ENCODE data around the gene SFI1. TPM values are rescaled to one million over a fixed set of nuclear protein-coding genes. Genes with fewer than 3 reads are reported as not detected.

SFI1 gene
- total and polyA plus RNA-seq, 2 donors (not counting 1 experiment from before 2014, with no cell fraction given) = 80.2 to 182 TPM

DNA sequence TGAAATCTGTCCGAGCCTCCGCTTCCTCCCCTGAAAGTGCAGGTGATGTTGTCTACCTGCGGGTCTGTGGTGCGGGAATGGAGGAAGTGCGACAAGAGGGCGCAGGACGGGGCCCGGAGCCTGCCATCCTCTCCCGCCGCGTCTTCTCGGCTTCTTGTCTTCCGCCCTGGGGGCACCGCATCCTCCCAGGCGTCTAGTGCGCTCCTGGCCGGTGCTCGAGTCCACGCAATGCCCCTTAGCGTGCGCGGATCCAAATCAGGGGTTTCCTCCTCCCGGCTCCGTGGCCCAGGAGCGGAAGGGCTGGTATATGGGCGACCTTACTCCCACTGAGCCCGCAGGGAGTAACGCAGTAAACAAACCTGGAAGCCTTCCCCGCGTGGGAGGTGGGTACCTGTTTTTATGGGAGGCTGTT, 405 bp downstream of the SFI1 start:
- ATAC-seq (ENCODE audit: low read depth) = peak; percentile 14
- Histone ChIP-seq H3K4me1 (ENCODE audit: control insufficient read depth in 2 of 2, insufficient read depth in 2 of 2, low read length in 2 of 2) (peaks cover 21 to 39% of the 10 kb centered on the region in 2 donors), H3K27ac (ENCODE audit: low read length in 2 of 2) (peak overlapping the region; percentile 83 to 85), H3K36me3 (replicated peaks in 1 of 2; ENCODE audit: control extremely low read depth in 1 of 2, control insufficient read depth in 1 of 2, extremely low read depth in 1 of 2, insufficient read depth in 2 of 2, low read length in 1 of 2) (peaks cover 0 to 10% of the 10 kb centered on the region in 2 experiments), H4K20me1 (ENCODE audit: control insufficient read depth, insufficient read depth, low read length, poor library complexity, severe bottlenecking) (peaks cover 3% of the 10 kb centered on the region), H2AFZ (ENCODE audit: insufficient read depth, low read depth, low read length, poor library complexity, severe bottlenecking) (peak overlapping the region; percentile 88), H3K4me2 (replicated peaks; ENCODE audit: low read depth, low read length, poor library complexity, severe bottlenecking) (peak overlapping the region; percentile 89), H3K79me2 (ENCODE audit: control insufficient read depth, insufficient read depth, low read length) (peaks cover 53% of the 10 kb centered on the region), H3K4me3 (ENCODE audit: control extremely low read depth in 1 of 5, extremely low read depth in 1 of 5, insufficient read depth in 1 of 5, low read depth in 2 of 5, low read length in 4 of 5) (peak overlapping the region; percentile 51 to 88 (median 80)), H3K9ac (ENCODE audit: low read length) (peak overlapping the region; percentile 76), H3K27me3 (replicated peaks in 1 of 4; ENCODE audit: control extremely low read depth in 1 of 4, control insufficient read depth in 3 of 4, insufficient read depth in 4 of 4, low read length in 3 of 4) (no peaks in the 10 kb centered on the region), H3K9me3 (ENCODE audit: control extremely low read depth in 1 of 3, control insufficient read depth in 2 of 3, insufficient read depth in 1 of 3, low read length in 2 of 3) (no peaks in the 10 kb centered on the region)
- CTCF ChIA-PET = no interaction called here
- POLR2A ChIA-PET = interaction anchor here (0.5 kb wide), 1 partner anchor 324 kb away, joined by 5 read pairs; no protein-coding TSS in a partner anchor
- Mint-ChIP-seq H3K27ac (peak overlapping the region; percentile 97), H3K9me3 (ENCODE audit: insufficient read depth) (no peaks in the 10 kb centered on the region), H3K4me3 (peak overlapping the region; percentile 97), H3K4me1 (peaks cover 36% of the 10 kb centered on the region), H3K27me3 (no peaks in the 10 kb centered on the region)
- TF ChIP-seq, protein P1, sequence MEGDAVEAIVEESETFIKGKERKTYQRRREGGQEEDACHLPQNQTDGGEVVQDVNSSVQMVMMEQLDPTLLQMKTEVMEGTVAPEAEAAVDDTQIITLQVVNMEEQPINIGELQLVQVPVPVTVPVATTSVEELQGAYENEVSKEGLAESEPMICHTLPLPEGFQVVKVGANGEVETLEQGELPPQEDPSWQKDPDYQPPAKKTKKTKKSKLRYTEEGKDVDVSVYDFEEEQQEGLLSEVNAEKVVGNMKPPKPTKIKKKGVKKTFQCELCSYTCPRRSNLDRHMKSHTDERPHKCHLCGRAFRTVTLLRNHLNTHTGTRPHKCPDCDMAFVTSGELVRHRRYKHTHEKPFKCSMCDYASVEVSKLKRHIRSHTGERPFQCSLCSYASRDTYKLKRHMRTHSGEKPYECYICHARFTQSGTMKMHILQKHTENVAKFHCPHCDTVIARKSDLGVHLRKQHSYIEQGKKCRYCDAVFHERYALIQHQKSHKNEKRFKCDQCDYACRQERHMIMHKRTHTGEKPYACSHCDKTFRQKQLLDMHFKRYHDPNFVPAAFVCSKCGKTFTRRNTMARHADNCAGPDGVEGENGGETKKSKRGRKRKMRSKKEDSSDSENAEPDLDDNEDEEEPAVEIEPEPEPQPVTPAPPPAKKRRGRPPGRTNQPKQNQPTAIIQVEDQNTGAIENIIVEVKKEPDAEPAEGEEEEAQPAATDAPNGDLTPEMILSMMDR (IDR thresholded peaks at IDR 0.05) = no peak
- no peak for TF ChIP-seq EZH2 (IDR thresholded peaks at IDR 0.05; ENCODE audit: borderline replicate concordance, insufficient read depth, low read depth, low read length, poor library complexity, severe bottlenecking)
- WGBS (ENCODE audit: insufficient coverage) = under 1% methylated on average over 28 of the region's 30 CpGs
- intact Hi-C loops (cut with micrococcal nuclease) = loop anchor here (1.0 to 10.0 kb wide), 12 partner anchors 7 to 978 kb away; partner anchors contain the start of genes DRG1, EIF4ENIF1, FBXO7 and PATZ1
- no peak for DNase-seq

DNA sequence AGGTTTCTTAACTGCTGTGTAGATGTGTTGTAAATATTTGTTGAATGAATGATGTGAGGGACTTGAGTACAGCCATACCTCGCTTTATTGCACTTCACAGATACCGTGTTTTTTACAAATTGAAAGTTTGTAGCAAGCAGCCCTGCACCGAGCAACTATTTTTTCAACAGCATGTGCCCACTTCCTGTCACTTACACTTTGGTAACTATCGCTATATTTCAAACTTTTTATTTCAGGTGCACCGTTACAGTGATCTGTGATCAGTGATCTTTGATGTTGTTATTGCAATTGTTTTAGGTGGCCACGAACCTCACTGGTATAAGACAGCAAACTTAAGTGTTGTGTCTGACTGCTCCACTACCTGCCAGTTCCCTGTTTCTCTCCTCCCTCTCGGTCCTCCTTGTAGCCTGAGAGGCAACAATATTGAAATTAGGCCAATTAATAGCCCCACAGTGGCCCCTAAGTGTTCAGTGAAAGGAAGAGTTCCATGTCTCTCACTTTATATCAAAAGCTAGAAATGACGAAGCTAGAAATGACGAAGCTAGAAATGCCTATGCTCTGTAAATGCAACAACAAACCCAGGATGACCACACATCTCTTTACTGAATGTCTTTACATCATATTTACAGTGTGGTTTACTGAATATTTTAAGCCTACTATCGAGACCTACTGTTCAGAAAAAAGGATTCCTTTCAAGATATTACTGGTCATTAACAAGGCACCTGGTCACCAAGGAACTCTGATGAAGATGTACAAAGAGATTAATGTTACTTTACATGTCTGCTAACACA, 1.0 kb downstream of the SFI1 start:
- H3K4me1 Mint-ChIP-seq = peaks cover 35% of the 10 kb centered on the region
- peak overlapping the region; percentile 97 for H3K27ac Mint-ChIP-seq
- WGBS (ENCODE audit: insufficient coverage) = no CpG with 5 or more reads among the region's 10 CpGs
- no peaks in the 10 kb centered on the region for H3K9me3 ChIP-seq (ENCODE audit: control extremely low read depth in 1 of 3, control insufficient read depth in 2 of 3, insufficient read depth in 1 of 3, low read length in 2 of 3)
- intact Hi-C loops (cut with micrococcal nuclease) = loop anchor here (1.0 to 10.0 kb wide), 9 partner anchors 8 to 977 kb away; partner anchors contain the start of genes EIF4ENIF1, FBXO7, PATZ1 and PIK3IP1
- peak overlapping the region; percentile 97 for H3K4me3 Mint-ChIP-seq
- H3K9me3 Mint-ChIP-seq (ENCODE audit: insufficient read depth) = no peaks in the 10 kb centered on the region
- DNase-seq (no peak), ATAC-seq (ENCODE audit: low read depth) (no peak)
- peaks cover 3% of the 10 kb centered on the region for H4K20me1 ChIP-seq (ENCODE audit: control insufficient read depth, insufficient read depth, low read length, poor library complexity, severe bottlenecking)
- H3K79me2 ChIP-seq (ENCODE audit: control insufficient read depth, insufficient read depth, low read length) = peaks cover 59% of the 10 kb centered on the region
- peak overlapping the region; percentile 88 for H2AFZ ChIP-seq (ENCODE audit: insufficient read depth, low read depth, low read length, poor library complexity, severe bottlenecking)
- H3K4me1 ChIP-seq (ENCODE audit: control insufficient read depth in 2 of 2, insufficient read depth in 2 of 2, low read length in 2 of 2) = peaks cover 21 to 34% of the 10 kb centered on the region in 2 donors
- H3K27me3 Mint-ChIP-seq = no peaks in the 10 kb centered on the region
- H3K4me3 ChIP-seq (ENCODE audit: control extremely low read depth in 1 of 5, extremely low read depth in 1 of 5, insufficient read depth in 1 of 5, low read depth in 2 of 5, low read length in 4 of 5) = peak overlapping the region; percentile 51 to 88 (median 80)
- POLR2A ChIA-PET = interaction anchor here (0.6 kb wide), 1 partner anchor 135 kb away, joined by 4 read pairs; no protein-coding TSS in a partner anchor
- H3K27ac ChIP-seq (ENCODE audit: low read length in 2 of 2) = peak overlapping the region; percentile 83 to 85
- H3K36me3 ChIP-seq (replicated peaks in 1 of 2; ENCODE audit: control extremely low read depth in 1 of 2, control insufficient read depth in 1 of 2, extremely low read depth in 1 of 2, insufficient read depth in 2 of 2, low read length in 1 of 2) = peaks cover 0 to 5% of the 10 kb centered on the region in 2 experiments
- no peak for TF ChIP-seq EZH2 (IDR thresholded peaks at IDR 0.05; ENCODE audit: borderline replicate concordance, insufficient read depth, low read depth, low read length, poor library complexity, severe bottlenecking)
- TF ChIP-seq, protein P1 (IDR thresholded peaks at IDR 0.05) = no peak
- peak overlapping the region; percentile 89 for H3K4me2 ChIP-seq (replicated peaks; ENCODE audit: low read depth, low read length, poor library complexity, severe bottlenecking)
- H3K27me3 ChIP-seq (replicated peaks in 1 of 4; ENCODE audit: control extremely low read depth in 1 of 4, control insufficient read depth in 3 of 4, insufficient read depth in 4 of 4, low read length in 3 of 4) = no peaks in the 10 kb centered on the region
- CTCF ChIA-PET = no interaction called here
- peak overlapping the region; percentile 76 for H3K9ac ChIP-seq (ENCODE audit: low read length)

All from B cell (primary cell).